DND-41 (cell line): ENCODE results near the gene DNAH3.

Experiments used
- ATAC-seq: fragments of 200-7000 bp; cut with Tn5 transposase; 3 replicates; pipeline ENCODE4 v1.9.1; 2021; ENCODE audit warnings: low read depth; ENCODE audit not compliant: insufficient read depth
- DNase-seq: peaks from one replicate; pipeline ENCODE4 v3.0.0-alpha.2; 2020
- H2AFZ ChIP-seq: 2 replicates; pipeline ENCODE4 v1.6.0; 2012; ENCODE audit warnings: low read depth, low read length
- H3K27ac ChIP-seq: 2 replicates; pipeline ENCODE4 v1.5.1; 2012; ENCODE audit warnings: low read length, inconsistent platforms
- H3K27me3 ChIP-seq: fragments of 200-600 bp; sonication (generic); 2 replicates; pipeline ENCODE4 v1.6.0; 2012; ENCODE audit warnings: low read length, mild to moderate bottlenecking, inconsistent platforms; ENCODE audit not compliant: insufficient read depth, poor library complexity
- H3K36me3 ChIP-seq: 2 replicates; pipeline ENCODE4 v1.5.1; 2012; ENCODE audit warnings: low read length, inconsistent platforms; ENCODE audit not compliant: insufficient read depth
- H3K4me1 ChIP-seq: 2 replicates; pipeline ENCODE4 v1.5.1; 2012; ENCODE audit warnings: mild to moderate bottlenecking, low read length; ENCODE audit not compliant: insufficient read depth
- H3K4me2 ChIP-seq: 2 replicates; pipeline ENCODE4 v1.6.0; 2012; ENCODE audit warnings: mild to moderate bottlenecking, moderate library complexity, low read length, inconsistent platforms; ENCODE audit not compliant: insufficient read depth
- H3K4me3 ChIP-seq, 2 experiments: fragments of 200-600 bp in 1 of 2; shearing (Covaris generic) in 1 of 2; 2 replicates each; pipeline ENCODE4 v1.5.1; 2012 to 2016; ENCODE audit warnings: inconsistent platforms in 2 of 2, low read length in 2 of 2, mild to moderate bottlenecking in 2 of 2, low read depth in 1 of 2, moderate library complexity in 1 of 2
- H3K79me2 ChIP-seq: 2 replicates; pipeline ENCODE4 v1.6.0; 2012; ENCODE audit warnings: low read length, inconsistent platforms; ENCODE audit not compliant: insufficient read depth
- H3K9ac ChIP-seq: 2 replicates; pipeline ENCODE4 v1.6.0; 2012; ENCODE audit warnings: low read depth, mild to moderate bottlenecking, inconsistent platforms, low read length, moderate library complexity
- H3K9me3 ChIP-seq: 2 replicates; pipeline ENCODE4 v1.5.1; 2012; ENCODE audit warnings: low read length, moderate library complexity, mild to moderate bottlenecking, inconsistent platforms; ENCODE audit not compliant: insufficient read depth, severe bottlenecking
- H4K20me1 ChIP-seq: 2 replicates; pipeline ENCODE4 v1.6.0; 2012; ENCODE audit warnings: low read length; ENCODE audit not compliant: insufficient read depth
- EZH2 ChIP-seq: IDR thresholded peaks from 3 replicates; pipeline ENCODE4 v1.6.1; 2012; ENCODE audit warnings: borderline replicate concordance, low read depth, mild to moderate bottlenecking, moderate library complexity, low read length, inconsistent platforms; ENCODE audit not compliant: severe bottlenecking
- TF ChIP-seq, protein P1 (sequence below): IDR thresholded peaks from 2 replicates; pipeline ENCODE4 v1.5.1; 2012; ENCODE audit warnings: borderline replicate concordance, low read length, moderate library complexity, mild to moderate bottlenecking; ENCODE audit not compliant: poor library complexity, severe bottlenecking; ENCODE audit errors: extremely low read depth

DNAH3 gene

DNA sequence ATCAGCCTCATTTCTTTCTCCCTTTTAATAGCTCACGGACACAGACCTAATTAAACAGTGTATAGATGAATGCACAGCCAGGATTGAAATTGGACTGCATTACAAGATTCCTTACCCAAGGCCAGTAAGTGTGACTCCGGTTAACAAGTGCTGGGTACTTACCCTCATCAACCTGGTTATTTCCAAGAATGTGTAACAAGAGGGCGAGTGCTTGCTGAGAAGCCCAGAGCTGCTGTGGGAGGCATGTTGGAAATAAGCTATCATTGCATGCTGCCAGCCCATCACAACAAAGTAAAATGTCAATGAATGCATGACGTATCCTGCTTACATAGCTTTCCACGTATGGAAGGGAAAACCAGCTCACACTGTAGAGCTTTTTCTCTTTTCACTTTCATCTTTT, 230.6 kb downstream of the DNAH3 start:
- Histone ChIP-seq H2AFZ (no peak overlapping the region), H3K4me1 (no peaks in the 10 kb centered on the region), H3K4me2 (no peak overlapping the region), H3K27ac (no peak overlapping the region), H3K4me3 (no peak overlapping the region), H3K79me2 (no peaks in the 10 kb centered on the region), H4K20me1 (no peaks in the 10 kb centered on the region), H3K36me3 (peaks cover 3% of the 10 kb centered on the region; the same call in 1 of the 2 replicates), H3K9me3 (no peaks in the 10 kb centered on the region), H3K9ac (no peak overlapping the region), H3K27me3 (no peaks in the 10 kb centered on the region)
- TF ChIP-seq EZH2 = no peak
- TF ChIP-seq, protein P1, sequence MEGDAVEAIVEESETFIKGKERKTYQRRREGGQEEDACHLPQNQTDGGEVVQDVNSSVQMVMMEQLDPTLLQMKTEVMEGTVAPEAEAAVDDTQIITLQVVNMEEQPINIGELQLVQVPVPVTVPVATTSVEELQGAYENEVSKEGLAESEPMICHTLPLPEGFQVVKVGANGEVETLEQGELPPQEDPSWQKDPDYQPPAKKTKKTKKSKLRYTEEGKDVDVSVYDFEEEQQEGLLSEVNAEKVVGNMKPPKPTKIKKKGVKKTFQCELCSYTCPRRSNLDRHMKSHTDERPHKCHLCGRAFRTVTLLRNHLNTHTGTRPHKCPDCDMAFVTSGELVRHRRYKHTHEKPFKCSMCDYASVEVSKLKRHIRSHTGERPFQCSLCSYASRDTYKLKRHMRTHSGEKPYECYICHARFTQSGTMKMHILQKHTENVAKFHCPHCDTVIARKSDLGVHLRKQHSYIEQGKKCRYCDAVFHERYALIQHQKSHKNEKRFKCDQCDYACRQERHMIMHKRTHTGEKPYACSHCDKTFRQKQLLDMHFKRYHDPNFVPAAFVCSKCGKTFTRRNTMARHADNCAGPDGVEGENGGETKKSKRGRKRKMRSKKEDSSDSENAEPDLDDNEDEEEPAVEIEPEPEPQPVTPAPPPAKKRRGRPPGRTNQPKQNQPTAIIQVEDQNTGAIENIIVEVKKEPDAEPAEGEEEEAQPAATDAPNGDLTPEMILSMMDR = no peak
- no peak for DNase-seq
- no peak for ATAC-seq

DNA sequence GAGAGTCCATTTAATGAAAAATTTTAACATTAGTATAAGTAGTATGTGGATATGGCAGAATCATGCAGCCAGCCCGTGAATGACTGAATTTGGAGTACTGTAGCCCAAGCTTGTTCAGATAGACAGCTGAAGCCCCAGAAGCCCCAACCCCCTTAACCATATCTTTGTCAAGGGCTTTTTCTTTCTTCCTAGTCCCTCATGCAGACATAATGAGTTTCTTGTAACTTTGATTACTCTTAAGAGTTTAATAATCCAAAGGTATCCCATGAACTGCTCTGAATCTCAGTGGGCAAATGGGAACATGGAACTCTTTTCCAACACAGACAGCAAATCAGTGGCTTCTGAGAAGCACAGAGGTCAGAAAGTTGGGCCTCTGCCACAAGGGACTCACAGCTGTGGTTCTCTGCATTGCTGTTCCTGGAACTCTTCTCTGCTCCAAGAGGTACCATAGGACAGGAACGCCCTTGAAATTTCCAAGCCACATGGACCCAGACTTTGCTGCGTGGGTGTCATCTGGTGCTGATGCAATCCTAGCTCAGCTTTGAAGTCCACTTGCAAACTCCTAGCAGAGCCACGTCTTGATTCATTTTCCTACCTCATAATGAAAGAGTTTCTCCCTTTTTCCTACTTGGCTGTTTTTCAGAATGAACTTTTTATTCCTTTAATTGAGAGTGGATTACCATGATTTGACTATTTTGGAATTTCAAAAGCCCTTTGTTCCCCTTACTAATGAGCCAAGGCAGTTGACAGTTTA, 232.0 kb downstream of the DNAH3 start:
- ATAC-seq (no peak), DNase-seq (no peak)
- Histone ChIP-seq H3K9me3 (no peaks in the 10 kb centered on the region), H3K4me2 (no peak overlapping the region), H3K27ac (no peak overlapping the region), H3K9ac (no peak overlapping the region), H3K27me3 (no peaks in the 10 kb centered on the region), H3K79me2 (no peaks in the 10 kb centered on the region), H2AFZ (no peak overlapping the region), H3K36me3 (peaks cover 3% of the 10 kb centered on the region; the same call in 1 of the 2 replicates), H3K4me3 (no peak overlapping the region), H4K20me1 (no peaks in the 10 kb centered on the region), H3K4me1 (no peaks in the 10 kb centered on the region)
- TF ChIP-seq EZH2 = no peak
- TF ChIP-seq, protein P1 = no peak

DNA sequence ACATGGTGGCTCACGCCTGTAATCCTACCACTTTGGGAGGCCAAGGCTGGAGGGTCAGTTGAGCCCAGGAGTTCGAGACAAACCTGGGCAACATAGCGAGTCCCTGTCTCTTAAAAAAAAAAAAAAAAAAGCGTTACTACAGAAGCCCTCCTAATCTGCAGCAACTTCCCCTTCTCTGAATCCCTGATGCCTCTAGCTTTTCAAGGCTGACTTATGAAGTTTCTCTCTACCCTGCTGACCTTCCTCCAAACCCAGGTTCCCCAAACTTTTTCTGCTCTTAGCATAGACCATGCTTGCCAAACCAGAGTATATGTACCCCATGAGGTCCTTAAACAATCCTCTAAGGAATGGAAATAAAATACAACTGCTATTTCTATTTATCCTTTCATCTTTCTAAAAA, 233.7 kb downstream of the DNAH3 start:
- ATAC-seq (no peak), DNase-seq (no peak)
- Histone ChIP-seq H3K36me3 (peaks cover 3% of the 10 kb centered on the region; the same call in 1 of the 2 replicates), H3K79me2 (no peaks in the 10 kb centered on the region), H3K27me3 (no peaks in the 10 kb centered on the region), H3K9me3 (no peaks in the 10 kb centered on the region), H3K4me3 (no peak overlapping the region), H4K20me1 (no peaks in the 10 kb centered on the region), H3K9ac (no peak overlapping the region), H2AFZ (no peak overlapping the region), H3K27ac (no peak overlapping the region), H3K4me2 (no peak overlapping the region), H3K4me1 (no peaks in the 10 kb centered on the region)
- no peak for TF ChIP-seq EZH2
- TF ChIP-seq, protein P1 = no peak

DNA sequence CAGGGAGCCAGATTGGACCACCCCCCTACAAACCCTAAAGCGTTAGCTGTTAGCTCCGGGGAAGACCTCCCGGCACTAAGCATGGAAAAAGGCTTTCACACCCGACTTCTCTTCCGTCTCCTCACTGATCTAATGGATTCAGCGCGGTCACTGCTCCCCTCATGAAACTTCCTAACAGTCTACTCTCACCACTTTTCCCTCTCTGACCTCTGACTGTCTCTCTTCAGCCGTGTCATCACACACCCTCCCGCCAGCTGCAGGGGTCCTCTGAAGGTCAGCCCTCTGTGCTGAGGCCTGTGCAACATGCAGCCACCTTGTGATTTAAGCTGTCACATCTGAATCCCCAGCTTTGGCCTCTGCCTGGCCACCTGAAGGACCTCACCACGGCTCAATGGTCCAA, 234.4 kb downstream of the DNAH3 start:
- Histone ChIP-seq H3K9me3 (no peaks in the 10 kb centered on the region), H3K27ac (no peak overlapping the region), H3K27me3 (no peaks in the 10 kb centered on the region), H3K79me2 (no peaks in the 10 kb centered on the region), H3K4me2 (no peak overlapping the region), H3K9ac (no peak overlapping the region), H2AFZ (no peak overlapping the region), H3K4me1 (no peaks in the 10 kb centered on the region), H3K36me3 (peaks cover 3% of the 10 kb centered on the region; the same call in 1 of the 2 replicates), H4K20me1 (no peaks in the 10 kb centered on the region), H3K4me3 (no peak overlapping the region)
- DNase-seq (no peak), ATAC-seq (no peak)
- TF ChIP-seq EZH2 = no peak
- TF ChIP-seq, protein P1 = no peak
